ENCODE results near the gene KNDC1.
"Not testable (repeated sequence)": the region's sequence is repeated elsewhere in the genome, so short reads cannot be mapped to it uniquely, and the experiment has no call there.

Gene KNDC1

GRCh38 chr10:133139551-133140065 lies 20.4 kb upstream of the KNDC1 start:
- in situ Hi-C loops (cut with MboI; ENCODE audit: low sequenced_read_pairs): loop anchor here (10.0 kb wide), 1 partner anchor 165 kb away; the partner anchor contains the start of genes TUBGCP2 and ZNF511

GRCh38 chr10:133140417-133141143 lies 19.4 kb upstream of the KNDC1 start:
- in situ Hi-C loops (cut with MboI; ENCODE audit: low sequenced_read_pairs): loop anchor here (10.0 kb wide), 1 partner anchor 164 kb away; the partner anchor contains the start of genes TUBGCP2 and ZNF511

GRCh38 chr10:133141144-133141957 lies 18.7 kb upstream of the KNDC1 start:
- in situ Hi-C loops (cut with MboI; ENCODE audit: low sequenced_read_pairs): loop anchor here (10.0 kb wide), 1 partner anchor 163 kb away; the partner anchor contains the start of genes TUBGCP2 and ZNF511

- in situ Hi-C loops (cut with MboI; ENCODE audit: low sequenced_read_pairs): loop anchor here (10.0 kb wide), 1 partner anchor 163 kb away; the partner anchor contains the start of genes TUBGCP2 and ZNF511
Measured at GRCh38 chr10:133141958-133142340, 18.1 kb upstream of the KNDC1 start.

- in situ Hi-C loops (cut with MboI; ENCODE audit: low sequenced_read_pairs): loop anchor here (10.0 kb wide), 1 partner anchor 162 kb away; the partner anchor contains the start of genes TUBGCP2 and ZNF511
Measured at GRCh38 chr10:133142523-133143199, 17.4 kb upstream of the KNDC1 start.

- in situ Hi-C loops (cut with MboI; ENCODE audit: low sequenced_read_pairs): loop anchor here (10.0 kb wide), 1 partner anchor 162 kb away; the partner anchor contains the start of genes TUBGCP2 and ZNF511
Measured at GRCh38 chr10:133143200-133143533, 16.9 kb upstream of the KNDC1 start.

- in situ Hi-C loops (cut with MboI; ENCODE audit: low sequenced_read_pairs): loop anchor here (10.0 kb wide), 1 partner anchor 161 kb away; the partner anchor contains the start of genes TUBGCP2 and ZNF511
Measured at GRCh38 chr10:133143546-133143945, 16.5 kb upstream of the KNDC1 start.

GRCh38 chr10:133144771-133145170 lies 15.2 kb upstream of the KNDC1 start:
- in situ Hi-C loops (cut with MboI; ENCODE audit: low sequenced_read_pairs): loop anchor here (10.0 kb wide), 1 partner anchor 160 kb away; the partner anchor contains the start of genes TUBGCP2 and ZNF511

- in situ Hi-C loops (cut with MboI; ENCODE audit: low sequenced_read_pairs): no loop called here
Measured at GRCh38 chr10:133150226-133150625, 9.8 kb upstream of the KNDC1 start.

- in situ Hi-C loops (cut with MboI; ENCODE audit: low sequenced_read_pairs): no loop called here
Measured at GRCh38 chr10:133150656-133151055, 9.4 kb upstream of the KNDC1 start.

GRCh38 chr10:133151071-133151470 lies 8.9 kb upstream of the KNDC1 start:
- in situ Hi-C loops (cut with MboI; ENCODE audit: low sequenced_read_pairs): not testable (repeated sequence)

- in situ Hi-C loops (cut with MboI; ENCODE audit: low sequenced_read_pairs): no loop called here
Measured at GRCh38 chr10:133151543-133151972, 8.5 kb upstream of the KNDC1 start.

GRCh38 chr10:133154411-133154810 lies 5.6 kb upstream of the KNDC1 start:
- in situ Hi-C loops (cut with MboI; ENCODE audit: low sequenced_read_pairs): no loop called here

GRCh38 chr10:133154996-133155778 lies 4.8 kb upstream of the KNDC1 start:
- in situ Hi-C loops (cut with MboI; ENCODE audit: low sequenced_read_pairs): no loop called here

- in situ Hi-C loops (cut with MboI; ENCODE audit: low sequenced_read_pairs): no loop called here
Measured at GRCh38 chr10:133156674-133157579, 3.1 kb upstream of the KNDC1 start.

GRCh38 chr10:133157662-133158436 lies 2.2 kb upstream of the KNDC1 start:
- in situ Hi-C loops (cut with MboI; ENCODE audit: low sequenced_read_pairs): no loop called here

GRCh38 chr10:133158437-133158755 lies 1.6 kb upstream of the KNDC1 start:
- in situ Hi-C loops (cut with MboI; ENCODE audit: low sequenced_read_pairs): no loop called here

All from HL-60/S4 treated with retinoic acid at 250 ng/mL for 4 days and 3 days (cell line).